ENCODE data around the gene USP44. TPM values are rescaled to one million over a fixed set of nuclear protein-coding genes. Genes with fewer than 3 reads are reported as not detected.

Gene USP44
- total and polyA plus RNA-seq, 2 of the 8 experiments (the other 6 are each of a cell fraction or from before 2014, with no cell fraction given), result 129 to 197 TPM

- no peak overlapping the region for H3K18ac ChIP-seq (ENCODE audit: extremely low read depth, low read length)
- no peak overlapping the region for H4K8ac ChIP-seq (ENCODE audit: extremely low read depth, insufficient read depth, low read length)
- no peak overlapping the region for H2BK12ac ChIP-seq (ENCODE audit: low read depth, low read length)
- no peak overlapping the region for H3K9ac ChIP-seq (replicated peaks in 1 of 4; ENCODE audit: extremely low read depth in 1 of 4, low read depth in 3 of 4, low read length in 3 of 4)
- no peak overlapping the region for H3K23ac ChIP-seq (ENCODE audit: insufficient read length)
- peaks cover 0 to 9% (median under 1%) of the 10 kb centered on the region in 4 experiments; a peak in 2 of 8 replicates for H3K36me3 ChIP-seq (ENCODE audit: control insufficient read depth in 2 of 4, insufficient read depth in 4 of 4, low read length in 3 of 4)
- H3K23me2 ChIP-seq (ENCODE audit: low read depth, low read length), result peaks cover 4% of the 10 kb centered on the region; the same call in 1 of the 2 replicates
- no peaks in the 10 kb centered on the region for H3K27me3 ChIP-seq (replicated peaks in 1 of 4; ENCODE audit: control insufficient read depth in 3 of 4, extremely low read depth in 1 of 4, insufficient read depth in 3 of 4, low read length in 3 of 4)
- no peak overlapping the region for H2BK120ac ChIP-seq (replicated peaks; ENCODE audit: low read depth, low read length)
- no peaks in the 10 kb centered on the region for H3K9me3 ChIP-seq (ENCODE audit: insufficient read depth in 2 of 2, low read depth in 1 of 2, low read length in 1 of 2)
- no peak overlapping the region for H2BK5ac ChIP-seq (ENCODE audit: low read depth, low read length)
- CTCF ChIA-PET (ENCODE audit: partially characterized antibody), result interaction anchor here (2.2 kb wide), 1 partner anchor 9 kb away, joined by 9 read pairs; no protein-coding TSS in a partner anchor
- FAIRE-seq, result no peak
- H3K4me2 ChIP-seq (ENCODE audit: insufficient read depth in 1 of 2, low read depth in 2 of 2, low read length in 2 of 2), result no peak overlapping the region
- no peak for DNase-seq (ENCODE audit: low read depth in 1 of 2, low spot score in 2 of 2)
- no peaks in the 10 kb centered on the region for H3K79me1 ChIP-seq (ENCODE audit: low read depth, low read length)
- TF ChIP-seq KDM5A (IDR thresholded peaks at IDR 0.05; ENCODE audit: low read length) (no peak), FOSL1 (IDR thresholded peaks at IDR 0.05; ENCODE audit: insufficient read depth, low read depth, low read length) (no peak), CHD2 (IDR thresholded peaks at IDR 0.05; ENCODE audit: low read length) (no peak), POLR2AphosphoS5 (IDR thresholded peaks at IDR 0.05; ENCODE audit: low read depth, low read length) (no peak), RAD21 (IDR thresholded peaks at IDR 0.05 in 1 of 2, conservative IDR thresholded peaks at IDR 0.05 in 1 of 2; ENCODE audit: low read depth in 2 of 2, low read length in 2 of 2) (no peak), HDAC6 (IDR thresholded peaks at IDR 0.05; ENCODE audit: low read depth, low read length) (no peak), POLR2A (IDR thresholded peaks at IDR 0.05; ENCODE audit: control extremely low read depth in 1 of 2, low read depth in 2 of 2, low read length in 2 of 2) (no peak), CBX8 (IDR thresholded peaks at IDR 0.05; ENCODE audit: borderline replicate concordance, low read depth, low read length) (no peak), GTF2F1 (IDR thresholded peaks at IDR 0.05; ENCODE audit: borderline replicate concordance, low read depth, low read length) (no peak)
- H3K79me2 ChIP-seq (ENCODE audit: control insufficient read depth in 1 of 2, insufficient read depth in 2 of 2, low read length in 2 of 2), result peaks cover 44 to 98% of the 10 kb centered on the region in 2 experiments
- peaks cover 4 to 6% of the 10 kb centered on the region in 2 experiments for H4K20me1 ChIP-seq (replicated peaks in 1 of 2; ENCODE audit: control insufficient read depth in 1 of 2, insufficient read depth in 2 of 2, low read length in 2 of 2)
- POLR2A ChIA-PET (ENCODE audit: partially characterized antibody), result interaction anchor here (1.0 to 1.5 kb wide), 3 partner anchors 9 to 32 kb away, joined by 3 to 4 read pairs (median 3); no protein-coding TSS in a partner anchor
- 97% methylated on average over 7 of the region's 7 CpGs; no CpG with 5 or more reads in 1 of the 2 experiments for WGBS, 2 experiments (ENCODE audit: extremely low coverage in 1 of 2, insufficient coverage in 1 of 2, insufficient read length in 1 of 2, insufficient replicate concordance in 2 of 2, low coverage in 1 of 2, low lambda C conversion rate in 2 of 2, missing lambda C conversion rate in 1 of 2)
- no peak overlapping the region for H2BK15ac ChIP-seq (ENCODE audit: low read length)
- H3K14ac ChIP-seq (ENCODE audit: insufficient read length), result no peak overlapping the region
- no peak overlapping the region for H3K4ac ChIP-seq (replicated peaks; ENCODE audit: insufficient read length, low read depth, low read length)
- H2AFZ ChIP-seq (ENCODE audit: low read length), result no peak overlapping the region
- no peak overlapping the region for H2BK20ac ChIP-seq (ENCODE audit: low read length)
- no peak overlapping the region for H3K56ac ChIP-seq (replicated peaks; ENCODE audit: insufficient read length, low read depth, low read length)
- no peak overlapping the region for H2AK5ac ChIP-seq (ENCODE audit: low read depth, low read length)
- no peak overlapping the region for H3K27ac ChIP-seq (ENCODE audit: low read depth, low read length)
- H3K4me3 ChIP-seq (ENCODE audit: extremely low read depth in 1 of 4, insufficient read depth in 2 of 4, low read depth in 3 of 4, low read length in 4 of 4), result no peak overlapping the region
- no peak overlapping the region for H4K91ac ChIP-seq (replicated peaks; ENCODE audit: insufficient read length, low read length)
- peaks cover 0 to 21% (median 5%) of the 10 kb centered on the region in 4 experiments; a peak in 3 of 7 replicates for H3K4me1 ChIP-seq (replicated peaks in 1 of 4; ENCODE audit: control insufficient read depth in 3 of 4, insufficient read depth in 4 of 4, low read length in 3 of 4)
- no peak overlapping the region for H4K5ac ChIP-seq (ENCODE audit: insufficient read length, low read depth, low read length)
Observed at GRCh38 chr12:95543305-95543704, 8.0 kb downstream of the USP44 start.
